ENCODE data around the gene COPS9.

- TF ChIP-seq CTCF (IDR thresholded peaks at IDR 0.05; ENCODE audit: low read depth, low read length): no peak
- TF ChIP-seq EZH2phosphoT487 (IDR thresholded peaks at IDR 0.05; ENCODE audit: low read depth): no peak
Measured at GRCh38 chr2:240141736-240142135, 5.6 kb upstream of the COPS9 start.
